ENCODE results near the gene FGF19.

DNA sequence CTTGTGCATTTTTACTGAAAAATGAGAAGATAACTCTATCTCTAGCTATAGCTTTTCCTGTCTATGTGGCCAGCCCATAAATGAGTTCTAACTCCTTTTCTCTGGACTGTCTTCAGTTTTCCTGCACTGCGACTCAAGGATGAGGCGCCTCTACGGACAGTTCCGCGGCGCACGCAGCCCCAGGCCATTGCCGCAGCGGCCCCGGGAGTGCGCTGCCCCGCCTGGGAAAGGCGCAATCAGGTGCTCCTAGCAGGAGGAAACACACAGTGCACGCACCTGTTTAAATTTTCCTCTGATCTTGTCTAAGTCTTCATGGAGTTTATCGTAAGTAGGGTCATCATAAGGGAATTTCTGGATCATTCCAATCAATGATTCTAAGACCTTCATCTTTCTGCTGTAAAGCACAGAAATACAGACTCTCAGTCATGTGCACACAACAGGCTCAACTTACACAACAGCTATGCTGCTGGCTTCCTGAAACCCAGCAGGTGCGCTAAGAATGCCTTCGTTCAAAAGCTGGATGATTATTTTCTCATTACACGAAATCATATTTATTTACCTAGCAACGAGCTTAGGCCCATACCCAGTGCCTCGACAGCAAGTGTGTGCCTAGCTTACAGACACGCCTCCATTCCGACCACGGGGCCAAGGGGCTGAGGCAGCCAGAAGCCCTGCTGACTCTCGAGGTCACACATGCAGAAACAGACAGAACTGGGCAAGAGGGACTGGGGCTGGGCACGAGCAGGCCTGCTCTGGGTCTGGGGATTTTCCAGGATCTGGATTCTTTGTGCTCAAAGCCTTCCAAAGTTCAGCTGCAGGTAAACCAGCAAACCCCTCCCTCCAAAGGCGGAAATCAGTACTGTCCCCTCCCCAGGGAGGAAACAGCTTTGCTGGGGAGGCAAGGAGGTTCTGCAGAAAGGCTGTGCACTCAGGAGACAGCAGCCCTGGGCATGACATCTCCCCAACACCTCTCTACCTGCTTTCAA is 35.9 kb downstream of the FGF19 start:
- TF ChIP-seq, protein P1, sequence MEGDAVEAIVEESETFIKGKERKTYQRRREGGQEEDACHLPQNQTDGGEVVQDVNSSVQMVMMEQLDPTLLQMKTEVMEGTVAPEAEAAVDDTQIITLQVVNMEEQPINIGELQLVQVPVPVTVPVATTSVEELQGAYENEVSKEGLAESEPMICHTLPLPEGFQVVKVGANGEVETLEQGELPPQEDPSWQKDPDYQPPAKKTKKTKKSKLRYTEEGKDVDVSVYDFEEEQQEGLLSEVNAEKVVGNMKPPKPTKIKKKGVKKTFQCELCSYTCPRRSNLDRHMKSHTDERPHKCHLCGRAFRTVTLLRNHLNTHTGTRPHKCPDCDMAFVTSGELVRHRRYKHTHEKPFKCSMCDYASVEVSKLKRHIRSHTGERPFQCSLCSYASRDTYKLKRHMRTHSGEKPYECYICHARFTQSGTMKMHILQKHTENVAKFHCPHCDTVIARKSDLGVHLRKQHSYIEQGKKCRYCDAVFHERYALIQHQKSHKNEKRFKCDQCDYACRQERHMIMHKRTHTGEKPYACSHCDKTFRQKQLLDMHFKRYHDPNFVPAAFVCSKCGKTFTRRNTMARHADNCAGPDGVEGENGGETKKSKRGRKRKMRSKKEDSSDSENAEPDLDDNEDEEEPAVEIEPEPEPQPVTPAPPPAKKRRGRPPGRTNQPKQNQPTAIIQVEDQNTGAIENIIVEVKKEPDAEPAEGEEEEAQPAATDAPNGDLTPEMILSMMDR (IDR thresholded peaks at IDR 0.05), result no peak
- TF ChIP-seq ZFX (IDR thresholded peaks at IDR 0.05; ENCODE audit: borderline replicate concordance), result no peak

Data from 22Rv1 (cell line).